SHP77 (cell line): Measurements from ENCODE around the gene MTF1.

ENCODE experiments used
- DNase-seq, 2 experiments: peaks; one replicate each; lab custom pipeline; 2025; lab: John Stamatoyannopoulos, UW

Gene MTF1

GRCh38 chr1:37867784-37868183 is 8.4 kb upstream of the MTF1 start:
- no peak for DNase-seq

- no peak for DNase-seq
Observed at GRCh38 chr1:37866491-37866890, 7.1 kb upstream of the MTF1 start.

DNA sequence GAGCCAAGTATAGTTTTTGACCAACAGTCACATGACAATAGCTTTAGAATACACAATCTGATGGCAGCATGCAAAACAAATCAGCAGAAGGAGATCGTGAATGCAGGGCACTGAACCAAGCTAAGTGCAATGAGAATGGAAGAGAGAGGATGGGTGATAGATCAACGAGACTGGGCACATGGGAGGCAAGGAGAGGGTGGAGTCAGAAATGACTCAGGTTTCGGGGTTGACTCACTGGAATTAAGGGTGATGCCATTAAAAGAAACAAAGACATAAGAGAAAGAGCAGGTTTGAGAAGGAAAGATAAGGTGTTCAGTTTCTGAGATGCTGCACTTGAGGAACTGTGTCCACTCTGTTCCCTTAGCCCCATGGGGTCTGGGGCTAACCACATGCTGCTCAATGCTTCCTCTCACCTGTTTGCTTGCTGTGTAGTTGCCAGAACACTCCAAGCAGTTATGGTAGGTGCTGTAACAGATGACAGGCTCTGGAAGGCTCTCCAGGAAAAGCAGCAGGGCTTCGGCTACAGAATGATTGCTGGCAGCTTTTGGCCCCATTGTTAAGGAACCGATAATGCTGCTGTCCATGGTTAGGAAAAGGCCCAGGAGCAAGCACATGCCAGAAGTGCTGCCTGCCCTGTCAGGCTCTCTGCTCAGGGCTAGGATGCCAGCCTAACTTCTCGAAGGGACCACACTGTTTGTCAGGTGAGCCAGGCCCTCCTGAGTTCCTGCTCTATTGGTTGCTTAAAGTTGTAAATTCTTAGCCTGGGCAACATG is 6.1 kb upstream of the MTF1 start:
- no peak for DNase-seq

DNA sequence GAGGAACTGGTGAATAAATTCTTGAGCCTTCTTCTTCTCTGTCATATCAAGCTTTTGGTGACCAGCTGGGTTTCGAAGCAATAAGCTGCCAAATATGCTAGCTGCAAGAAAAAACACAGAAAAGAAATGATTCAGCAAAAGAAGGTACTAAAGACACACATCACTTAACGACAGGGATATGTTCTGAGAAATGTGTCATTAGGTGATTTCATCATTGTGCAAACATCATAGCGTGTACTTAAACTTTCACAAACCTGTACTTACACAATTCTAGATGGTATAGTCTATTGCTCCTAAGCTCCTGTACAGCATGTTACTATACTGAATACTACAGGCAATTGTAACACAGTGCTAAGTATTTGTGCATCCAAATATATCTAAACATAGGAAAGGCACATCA is 2.9 kb upstream of the MTF1 start:
- DNase-seq, result no peak

DNA sequence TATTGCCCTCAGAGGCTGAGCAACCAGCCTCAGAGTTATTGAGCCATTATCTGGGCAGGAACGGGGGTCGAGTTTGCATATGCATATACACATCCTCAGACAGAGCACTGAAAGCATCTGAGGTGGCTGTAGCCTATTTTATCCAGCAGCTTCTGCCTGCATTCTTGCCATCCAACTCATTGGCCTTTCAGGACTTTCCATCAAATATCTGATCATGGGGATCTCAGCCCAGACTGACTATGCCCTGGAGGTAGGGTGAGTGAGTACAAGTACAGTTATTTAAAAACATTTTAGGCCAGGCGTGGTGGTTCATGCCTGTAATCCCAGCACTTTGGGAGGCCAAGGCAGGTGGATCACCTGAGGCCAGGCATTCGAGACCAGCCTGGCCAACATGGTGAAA is 1.8 kb upstream of the MTF1 start:
- no peak for DNase-seq

DNA sequence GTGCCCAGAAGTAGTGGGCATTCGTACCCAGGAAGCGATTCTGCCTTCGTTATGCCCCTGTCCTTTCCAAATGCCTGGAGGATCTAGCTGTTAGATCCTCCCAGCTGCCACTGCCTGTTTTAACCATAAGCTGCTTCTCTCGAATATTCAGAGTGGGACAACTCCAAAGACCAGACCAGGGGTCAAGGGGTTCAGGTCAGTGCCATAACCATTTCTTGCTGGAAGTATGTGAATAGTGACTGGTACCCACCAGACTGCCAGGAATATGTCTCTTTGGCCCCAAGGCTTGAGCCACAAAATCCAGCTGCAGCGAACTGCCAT is 914 bp upstream of the MTF1 start:
- DNase-seq, result no peak

DNA sequence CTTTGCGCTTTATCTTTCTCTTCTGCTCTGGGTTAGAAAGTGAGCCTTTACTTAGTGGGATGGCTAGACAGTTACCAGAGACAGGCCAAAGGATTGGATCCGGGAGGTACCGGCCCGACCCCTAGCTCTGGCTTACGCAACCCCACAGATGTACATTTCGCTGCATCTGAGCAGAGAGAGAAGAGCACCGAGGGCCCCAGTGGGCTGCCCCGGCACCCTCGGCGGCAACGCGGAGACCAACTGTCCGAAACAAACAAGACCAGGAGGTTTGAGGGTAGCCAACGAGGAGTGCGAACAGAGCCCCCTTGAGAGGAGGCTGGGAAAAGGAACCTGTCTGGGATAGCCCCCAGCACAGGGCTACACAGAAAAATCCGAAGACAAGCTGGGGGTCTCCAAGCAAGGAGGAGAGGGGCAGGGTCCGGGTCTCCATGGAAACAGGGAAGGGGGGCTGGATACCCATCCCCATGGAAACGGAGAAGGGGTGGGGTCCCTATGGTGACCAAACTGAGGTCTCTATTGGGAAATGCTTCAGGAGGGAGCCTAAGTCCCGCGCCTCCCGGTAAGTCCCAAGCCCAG is 373 bp downstream of the MTF1 start:
- DNase-seq, result peak in 1 of 2 experiments; percentile 37

- DNase-seq, result no peak
Observed at GRCh38 chr1:37854406-37854805, 5.0 kb downstream of the MTF1 start.

DNA sequence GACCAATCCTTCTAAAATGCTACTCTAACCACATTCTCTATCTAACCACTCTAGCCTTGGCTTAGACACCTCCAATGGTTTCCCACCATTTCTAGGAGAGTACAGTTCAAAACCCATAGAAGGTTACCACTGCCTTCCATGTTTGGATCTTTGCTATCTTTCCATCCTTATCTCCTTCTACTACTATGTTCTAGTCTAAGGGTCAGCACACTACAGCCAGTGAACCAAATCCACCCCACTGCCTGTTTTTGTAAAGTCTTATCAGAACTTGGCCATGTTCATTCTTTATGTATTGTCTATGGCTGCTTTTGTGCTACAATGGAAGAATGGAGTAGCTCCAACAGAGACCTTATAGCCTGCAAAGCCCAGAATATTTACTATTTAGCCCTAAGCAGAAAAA is 6.2 kb downstream of the MTF1 start:
- DNase-seq, result no peak

- no peak for DNase-seq
Observed at GRCh38 chr1:37851782-37852210, 7.6 kb downstream of the MTF1 start.

DNA sequence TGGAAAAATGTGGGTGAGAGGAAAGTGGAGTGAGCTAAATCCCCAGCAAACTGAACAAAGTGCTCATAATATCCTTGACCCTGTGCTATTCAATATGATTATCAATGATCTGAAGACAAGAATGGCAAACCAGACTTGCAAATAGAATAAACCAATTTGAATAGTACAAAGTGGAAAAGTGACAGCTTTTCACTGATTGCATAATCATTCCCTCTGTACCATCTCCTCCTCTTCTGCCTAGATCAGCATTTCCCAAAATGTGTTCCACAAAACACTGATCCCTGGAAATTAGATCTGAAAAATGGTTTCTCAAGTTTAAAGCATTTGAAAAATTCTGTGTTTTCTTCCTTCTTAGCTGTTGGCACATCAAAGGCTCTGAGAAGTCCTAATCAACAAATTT is 8.1 kb downstream of the MTF1 start:
- no peak for DNase-seq

GRCh38 chr1:37850352-37850955 is 8.9 kb downstream of the MTF1 start:
- no peak for DNase-seq

GRCh38 chr1:37849480-37849879 is 9.9 kb downstream of the MTF1 start:
- DNase-seq, result no peak

DNA sequence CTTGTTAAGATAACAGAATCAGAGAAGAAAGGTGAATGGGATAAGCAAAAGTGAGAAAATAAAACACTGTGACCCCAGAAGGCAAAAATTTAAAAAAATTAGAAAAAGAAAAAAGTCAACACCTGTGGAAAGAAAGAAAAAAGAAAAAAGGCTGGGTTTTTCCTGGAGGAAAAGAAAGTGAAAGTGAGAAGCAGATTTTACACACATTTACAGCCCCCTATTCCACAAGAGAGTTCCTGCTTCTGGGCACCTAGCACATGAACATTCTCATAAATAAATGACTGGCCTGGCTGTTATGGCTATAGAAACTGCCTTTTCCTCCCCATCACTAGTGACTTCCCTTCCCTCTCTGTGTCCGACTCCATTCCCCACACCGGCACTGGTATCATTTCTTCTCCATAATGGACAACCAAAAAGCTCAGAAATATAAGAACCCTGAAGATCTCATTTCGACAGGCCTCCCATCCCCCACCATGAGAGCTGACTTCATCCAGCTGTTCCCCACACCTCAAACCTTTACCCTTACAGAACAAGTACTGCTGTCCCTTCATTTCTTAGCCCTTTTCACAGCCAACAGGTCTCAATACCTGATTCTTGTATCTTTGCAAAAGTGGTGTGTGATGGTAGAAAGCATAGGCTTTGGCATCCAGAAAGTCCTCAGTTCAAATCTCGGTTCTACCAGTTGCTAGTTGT is 12.6 kb downstream of the MTF1 start:
- DNase-seq, result no peak

GRCh38 chr1:37845786-37846185 is 13.6 kb downstream of the MTF1 start:
- no peak for DNase-seq

- DNase-seq, result no peak
Observed at GRCh38 chr1:37845049-37845646, 14.2 kb downstream of the MTF1 start.

GRCh38 chr1:37844536-37844935 is 14.9 kb downstream of the MTF1 start:
- DNase-seq, result no peak

DNA sequence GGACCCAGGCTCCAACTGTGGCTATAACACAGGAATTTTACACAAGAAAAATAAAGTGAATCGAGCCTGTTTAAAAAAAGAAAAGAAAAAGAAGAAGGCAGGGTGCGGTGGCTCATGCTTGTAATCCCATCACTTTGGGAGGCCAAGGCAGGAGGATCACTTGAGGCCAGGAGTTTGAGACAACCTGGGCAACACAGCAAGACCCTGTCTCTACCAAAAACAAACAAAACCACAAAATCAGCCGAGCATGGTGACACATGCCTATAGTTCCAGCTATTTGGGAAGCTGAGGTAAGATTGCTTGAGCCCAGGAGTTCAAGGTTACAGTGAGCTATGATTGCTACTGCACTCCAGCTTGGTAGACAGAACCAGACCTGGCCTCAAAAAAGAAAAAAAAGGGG is 17.7 kb downstream of the MTF1 start:
- DNase-seq, result no peak

DNA sequence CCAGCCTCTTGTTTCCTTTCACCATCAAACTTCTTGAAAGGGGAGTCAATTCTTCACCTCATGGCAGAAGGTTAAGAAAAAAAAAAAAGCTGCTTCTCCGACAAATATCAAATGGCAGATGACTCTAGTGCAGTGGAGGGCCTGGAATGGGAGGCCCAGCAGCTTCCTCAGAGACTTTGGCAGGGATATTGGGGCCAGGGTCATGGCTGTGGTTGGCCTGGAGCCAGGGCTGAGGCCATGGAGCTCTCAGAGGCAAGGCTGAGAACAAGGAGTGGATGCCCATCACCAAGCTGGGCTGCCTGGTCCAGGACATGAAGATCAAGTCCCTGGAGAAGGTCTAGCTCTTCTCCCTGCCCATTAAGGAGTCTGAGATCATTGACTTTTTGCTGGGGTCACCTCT is 18.7 kb downstream of the MTF1 start:
- DNase-seq, result no peak

GRCh38 chr1:37839676-37840075 is 19.7 kb downstream of the MTF1 start:
- no peak for DNase-seq

DNA sequence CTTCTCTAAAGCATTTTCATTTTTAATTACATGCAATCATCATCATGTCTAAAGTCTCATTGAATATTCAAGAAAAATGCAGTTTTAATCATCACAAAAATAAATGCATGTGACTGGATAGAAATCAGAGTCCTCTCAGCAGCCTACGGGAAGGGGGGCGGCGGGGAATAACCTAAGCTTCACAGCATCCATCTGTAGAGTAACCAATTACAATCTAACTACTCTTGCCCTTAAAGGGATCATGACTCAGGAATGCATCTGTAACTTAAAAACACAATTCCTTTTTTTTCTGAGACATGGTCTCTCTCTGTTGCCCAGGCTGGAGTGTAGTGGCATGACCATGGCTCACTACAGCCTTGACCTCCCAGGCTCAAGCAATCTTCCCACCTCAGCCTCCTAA is 22.6 kb downstream of the MTF1 start:
- DNase-seq, result no peak

DNA sequence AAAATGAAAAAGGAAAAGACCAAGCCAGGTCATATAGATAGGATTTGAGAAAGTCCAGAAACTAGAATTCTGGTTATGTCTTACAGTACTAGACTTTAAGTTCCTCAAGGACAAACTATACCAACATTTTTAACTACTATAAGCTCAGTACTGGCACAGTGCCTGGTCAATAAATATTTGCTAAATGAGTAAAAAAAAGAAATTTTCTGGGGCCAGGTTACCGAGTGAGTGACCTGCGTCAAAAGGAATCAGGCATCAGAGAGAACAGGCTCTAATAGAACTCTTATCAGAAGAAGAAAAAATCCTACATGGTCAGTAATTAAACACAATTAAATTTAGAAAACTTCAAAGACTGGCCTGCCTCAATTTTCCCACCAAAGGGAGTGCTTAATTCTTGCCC is 27.6 kb downstream of the MTF1 start:
- DNase-seq, result no peak

DNA sequence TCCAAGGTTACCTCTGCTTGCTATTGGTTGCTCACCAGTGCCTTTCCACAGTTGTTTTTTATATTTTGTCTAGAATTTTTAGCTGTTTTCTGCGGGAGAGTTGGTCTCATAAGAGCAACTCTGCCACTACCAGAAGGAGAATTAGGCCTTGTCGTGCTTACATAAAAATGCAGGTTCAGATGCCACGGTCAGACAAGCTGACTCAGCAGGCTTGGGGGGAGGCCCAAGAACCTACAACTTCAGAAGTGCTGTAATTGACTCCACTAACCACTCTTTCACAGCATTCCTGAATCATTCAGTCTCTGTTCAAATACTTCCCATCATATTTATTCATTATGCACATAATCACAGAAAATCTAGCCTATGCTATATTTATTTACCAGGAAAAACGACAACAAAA is 28.3 kb downstream of the MTF1 start:
- DNase-seq, result no peak
